ENCODE data around the gene NCS1. TPM values are rescaled to one million over a fixed set of nuclear protein-coding genes. Genes with fewer than 3 reads are reported as not detected.

NCS1 gene
- total and polyA plus RNA-seq, 2 of the 8 experiments (the other 6 are each of a cell fraction or from before 2014, with no cell fraction given) = 34.7 to 47.6 TPM

DNA sequence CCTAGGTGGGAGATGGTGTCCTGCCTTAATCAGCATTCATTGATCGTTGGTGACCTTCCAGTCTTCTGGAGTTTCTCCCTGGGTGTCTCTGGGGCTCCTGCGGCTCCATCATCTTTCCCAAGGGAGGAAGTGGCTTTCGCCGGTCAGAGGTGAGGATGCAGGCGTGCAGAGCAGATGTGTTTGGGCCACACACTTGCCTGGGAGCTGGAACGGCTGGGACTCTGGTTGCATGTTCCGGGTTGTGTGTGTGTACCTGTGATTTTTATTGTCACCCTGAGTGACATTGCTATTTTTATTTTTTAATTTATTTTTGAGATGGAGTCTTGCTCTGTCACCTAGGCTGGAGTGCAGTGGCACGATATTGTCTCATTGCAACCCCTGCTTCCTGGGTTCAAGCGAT, 103.0 kb downstream of the NCS1 start:
- Histone ChIP-seq H3K14ac (ENCODE audit: insufficient read length) (no peak overlapping the region), H3K23me2 (ENCODE audit: low read depth, low read length) (peaks cover 2% of the 10 kb centered on the region; the same call in 1 of the 2 replicates), H3K4me1 (replicated peaks in 1 of 4; ENCODE audit: control insufficient read depth in 3 of 4, insufficient read depth in 4 of 4, low read length in 3 of 4) (peaks cover 0 to 2% (median 0%) of the 10 kb centered on the region in 4 experiments; a peak in 1 of 7 replicates), H2BK12ac (ENCODE audit: low read depth, low read length) (0 out of 2 replicates have a peak overlapping the region, but pooled peaks have one; percentile 39), H4K5ac (ENCODE audit: insufficient read length, low read depth, low read length) (no peak overlapping the region), H3K9ac (replicated peaks in 1 of 4; ENCODE audit: extremely low read depth in 1 of 4, low read depth in 3 of 4, low read length in 3 of 4) (no peak overlapping the region), H4K91ac (replicated peaks; ENCODE audit: insufficient read length, low read length) (no peak overlapping the region), H3K27ac (ENCODE audit: low read depth, low read length) (no peak overlapping the region), H4K20me1 (replicated peaks in 1 of 2; ENCODE audit: control insufficient read depth in 1 of 2, insufficient read depth in 2 of 2, low read length in 2 of 2) (peaks cover 0 to 1% of the 10 kb centered on the region in 2 experiments), H2BK5ac (ENCODE audit: low read depth, low read length) (no peak overlapping the region), H3K4ac (replicated peaks; ENCODE audit: insufficient read length, low read depth, low read length) (no peak overlapping the region), H3K36me3 (ENCODE audit: control insufficient read depth in 2 of 4, insufficient read depth in 4 of 4, low read length in 3 of 4) (no peaks in the 10 kb centered on the region), H2BK120ac (replicated peaks; ENCODE audit: low read depth, low read length) (no peak overlapping the region), H3K4me3 (ENCODE audit: extremely low read depth in 1 of 4, insufficient read depth in 2 of 4, low read depth in 3 of 4, low read length in 4 of 4) (no peak overlapping the region), H3K56ac (replicated peaks; ENCODE audit: insufficient read length, low read depth, low read length) (no peak overlapping the region), H2BK15ac (ENCODE audit: low read length) (no peak overlapping the region), H4K8ac (ENCODE audit: extremely low read depth, insufficient read depth, low read length) (no peak overlapping the region), H2BK20ac (ENCODE audit: low read length) (no peak overlapping the region), H3K9me3 (ENCODE audit: insufficient read depth in 2 of 2, low read depth in 1 of 2, low read length in 1 of 2) (no peaks in the 10 kb centered on the region), H2AK5ac (ENCODE audit: low read depth, low read length) (0 out of 2 replicates have a peak overlapping the region, but pooled peaks have one; percentile 39), H3K27me3 (replicated peaks in 1 of 4; ENCODE audit: control insufficient read depth in 3 of 4, extremely low read depth in 1 of 4, insufficient read depth in 3 of 4, low read length in 3 of 4) (no peaks in the 10 kb centered on the region), H3K4me2 (ENCODE audit: insufficient read depth in 1 of 2, low read depth in 2 of 2, low read length in 2 of 2) (no peak overlapping the region), H3K18ac (ENCODE audit: extremely low read depth, low read length) (no peak overlapping the region; the same call in 1 of the 2 replicates), H3K79me1 (ENCODE audit: low read depth, low read length) (no peaks in the 10 kb centered on the region), H2AFZ (ENCODE audit: low read length) (no peak overlapping the region), H3K79me2 (ENCODE audit: control insufficient read depth in 1 of 2, insufficient read depth in 2 of 2, low read length in 2 of 2) (peaks cover 0 to 21% of the 10 kb centered on the region in 2 experiments; a peak in 2 of 4 replicates), H3K23ac (ENCODE audit: insufficient read length) (no peak overlapping the region)
- FAIRE-seq (no peak), DNase-seq (ENCODE audit: low read depth in 1 of 2, low spot score in 2 of 2) (no peak)
- ChIA-PET POLR2A (ENCODE audit: partially characterized antibody) (no interaction called here), CTCF (ENCODE audit: partially characterized antibody) (no interaction called here)
- 87% methylated on average over 9 of the region's 9 CpGs; no CpG with 5 or more reads in 1 of the 2 experiments for WGBS, 2 experiments (ENCODE audit: extremely low coverage in 1 of 2, insufficient coverage in 1 of 2, insufficient read length in 1 of 2, insufficient replicate concordance in 2 of 2, low coverage in 1 of 2, low lambda C conversion rate in 2 of 2, missing lambda C conversion rate in 1 of 2)
- TF ChIP-seq, protein P1, sequence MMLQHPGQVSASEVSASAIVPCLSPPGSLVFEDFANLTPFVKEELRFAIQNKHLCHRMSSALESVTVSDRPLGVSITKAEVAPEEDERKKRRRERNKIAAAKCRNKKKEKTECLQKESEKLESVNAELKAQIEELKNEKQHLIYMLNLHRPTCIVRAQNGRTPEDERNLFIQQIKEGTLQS (IDR thresholded peaks at IDR 0.05; ENCODE audit: insufficient read depth, low read depth, low read length) = no peak
- TF ChIP-seq HDAC6 (IDR thresholded peaks at IDR 0.05; ENCODE audit: low read depth, low read length) (no peak), EZH2 (IDR thresholded peaks at IDR 0.05; ENCODE audit: low read depth, low read length, severe bottlenecking) (no peak), TEAD4 (IDR thresholded peaks at IDR 0.05; ENCODE audit: low read depth, low read length) (no peak), HDAC2 (IDR thresholded peaks at IDR 0.05; ENCODE audit: borderline replicate concordance in 1 of 2, low read depth in 2 of 2, low read length in 2 of 2) (no peak)

Data from H1 (cell line).